ENCODE measurements around the gene NFE2L1. TPM values are rescaled to one million over a fixed set of nuclear protein-coding genes. Genes with fewer than 3 reads are reported as not detected.
"Not testable (repeated sequence)": the region's sequence is repeated elsewhere in the genome, so short reads cannot be mapped to it uniquely, and the experiment has no call there.

NFE2L1 gene, protein sequence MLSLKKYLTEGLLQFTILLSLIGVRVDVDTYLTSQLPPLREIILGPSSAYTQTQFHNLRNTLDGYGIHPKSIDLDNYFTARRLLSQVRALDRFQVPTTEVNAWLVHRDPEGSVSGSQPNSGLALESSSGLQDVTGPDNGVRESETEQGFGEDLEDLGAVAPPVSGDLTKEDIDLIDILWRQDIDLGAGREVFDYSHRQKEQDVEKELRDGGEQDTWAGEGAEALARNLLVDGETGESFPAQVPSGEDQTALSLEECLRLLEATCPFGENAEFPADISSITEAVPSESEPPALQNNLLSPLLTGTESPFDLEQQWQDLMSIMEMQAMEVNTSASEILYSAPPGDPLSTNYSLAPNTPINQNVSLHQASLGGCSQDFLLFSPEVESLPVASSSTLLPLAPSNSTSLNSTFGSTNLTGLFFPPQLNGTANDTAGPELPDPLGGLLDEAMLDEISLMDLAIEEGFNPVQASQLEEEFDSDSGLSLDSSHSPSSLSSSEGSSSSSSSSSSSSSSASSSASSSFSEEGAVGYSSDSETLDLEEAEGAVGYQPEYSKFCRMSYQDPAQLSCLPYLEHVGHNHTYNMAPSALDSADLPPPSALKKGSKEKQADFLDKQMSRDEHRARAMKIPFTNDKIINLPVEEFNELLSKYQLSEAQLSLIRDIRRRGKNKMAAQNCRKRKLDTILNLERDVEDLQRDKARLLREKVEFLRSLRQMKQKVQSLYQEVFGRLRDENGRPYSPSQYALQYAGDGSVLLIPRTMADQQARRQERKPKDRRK
- polyA plus RNA-seq (2013, experiment 1 of 2; ENCODE audit: insufficient read length): 236 TPM
- polyA plus RNA-seq (2013, experiment 2 of 2; ENCODE audit: insufficient read length): 256 TPM

GRCh38 chr17:48047741-48048383 lies at the start of gene NFE2L1:
Gene NFE2L1, plus strand, starts transcription at chr17:48048359. Its CDS starts 2,760 bp downstream, at chr17:48051119.
- peak; percentile 100 for DNase-seq

- no peak for DNase-seq
These were observed 48.6 kb upstream of the NFE2L1 start for GRCh38 chr17:47999582-47999981.

DNA sequence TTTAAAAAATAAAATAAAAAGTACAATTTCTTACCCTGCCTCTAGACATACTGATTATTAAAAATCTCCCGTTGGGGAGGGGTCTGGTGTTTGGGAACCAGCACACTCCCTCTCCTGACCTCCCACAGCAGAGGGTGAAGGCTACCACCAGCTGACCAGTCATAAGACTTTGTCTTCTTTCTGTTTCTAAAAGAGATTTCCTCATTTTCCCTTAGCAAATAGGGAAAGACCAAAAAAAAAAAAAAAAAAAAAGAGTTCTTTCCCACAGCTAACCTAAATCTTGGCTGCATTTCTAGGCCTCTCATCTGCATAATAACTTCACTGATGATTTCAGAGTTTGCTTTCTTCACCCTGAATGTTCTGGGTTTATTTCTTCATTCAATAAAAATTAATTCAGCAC lies 47.0 kb upstream of the NFE2L1 start:
- no peak for DNase-seq

GRCh38 chr17:48001657-48002056 lies 46.5 kb upstream of the NFE2L1 start:
- not testable (repeated sequence) for DNase-seq

GRCh38 chr17:48002266-48002915 lies 45.8 kb upstream of the NFE2L1 start:
- DNase-seq: peak; percentile 84

DNA sequence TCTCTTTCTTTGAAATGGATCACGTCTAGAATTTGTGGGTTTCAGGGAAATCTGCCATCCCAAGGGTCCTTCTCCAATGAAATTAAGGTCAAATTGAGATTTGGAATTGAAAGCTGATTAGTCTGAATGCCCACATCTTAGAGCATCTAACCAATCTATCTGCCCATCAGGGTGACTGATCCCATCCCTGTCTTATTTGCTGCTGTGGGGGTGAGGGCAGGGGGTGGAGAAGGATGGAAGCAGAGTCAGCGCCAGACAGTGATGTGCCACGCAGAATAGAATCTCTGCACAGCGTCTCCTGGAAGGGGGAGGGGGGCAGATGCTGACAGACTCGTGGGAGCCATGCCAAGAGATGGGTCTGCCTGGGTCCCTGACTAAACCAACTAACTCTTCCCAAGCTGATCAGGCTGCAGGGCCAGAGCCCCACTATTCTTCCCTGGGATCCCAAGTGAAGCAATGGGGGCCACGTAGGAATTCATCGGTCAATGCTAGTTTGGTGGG lies 45.2 kb upstream of the NFE2L1 start:
- DNase-seq: peak; percentile 65

DNA sequence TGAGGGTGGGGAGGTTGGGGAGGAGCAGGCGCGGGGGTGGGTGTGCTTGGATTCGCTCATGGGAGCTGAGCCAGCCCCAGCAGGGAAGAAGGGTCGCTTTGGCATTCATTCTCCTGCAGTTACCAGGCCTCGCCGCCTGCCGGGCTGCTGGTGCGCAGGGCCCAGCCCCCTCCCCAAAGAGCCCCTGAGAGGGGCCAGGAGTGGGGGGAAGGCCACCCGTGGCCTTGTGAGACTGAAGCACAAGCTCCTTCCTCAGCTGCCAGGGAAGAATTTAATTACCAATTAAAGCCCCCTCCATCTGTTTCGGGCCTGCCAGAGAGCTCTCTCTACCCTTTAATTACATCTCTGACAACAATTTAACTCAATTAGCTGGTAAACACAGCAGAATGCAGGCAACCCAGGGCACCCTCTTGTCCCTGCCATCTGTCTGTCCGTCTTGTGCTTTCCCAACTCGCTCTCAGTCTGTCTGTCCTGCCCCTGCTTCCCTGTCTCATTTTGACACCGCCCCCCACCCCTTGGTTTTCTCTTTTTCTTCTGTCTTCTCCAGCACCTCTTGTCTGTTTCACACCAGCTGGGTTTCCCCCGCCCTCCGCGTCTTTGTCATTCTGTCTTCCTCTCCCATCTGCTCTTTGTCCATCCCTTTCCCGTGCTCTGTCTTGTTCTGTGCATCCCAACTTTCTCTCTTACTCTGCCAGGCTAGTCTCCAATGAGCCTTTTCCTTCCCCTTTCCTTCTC lies 44.6 kb upstream of the NFE2L1 start:
- DNase-seq: peak; percentile 70

- DNase-seq: no peak
These were observed 43.2 kb upstream of the NFE2L1 start for GRCh38 chr17:48004983-48005382.

DNA sequence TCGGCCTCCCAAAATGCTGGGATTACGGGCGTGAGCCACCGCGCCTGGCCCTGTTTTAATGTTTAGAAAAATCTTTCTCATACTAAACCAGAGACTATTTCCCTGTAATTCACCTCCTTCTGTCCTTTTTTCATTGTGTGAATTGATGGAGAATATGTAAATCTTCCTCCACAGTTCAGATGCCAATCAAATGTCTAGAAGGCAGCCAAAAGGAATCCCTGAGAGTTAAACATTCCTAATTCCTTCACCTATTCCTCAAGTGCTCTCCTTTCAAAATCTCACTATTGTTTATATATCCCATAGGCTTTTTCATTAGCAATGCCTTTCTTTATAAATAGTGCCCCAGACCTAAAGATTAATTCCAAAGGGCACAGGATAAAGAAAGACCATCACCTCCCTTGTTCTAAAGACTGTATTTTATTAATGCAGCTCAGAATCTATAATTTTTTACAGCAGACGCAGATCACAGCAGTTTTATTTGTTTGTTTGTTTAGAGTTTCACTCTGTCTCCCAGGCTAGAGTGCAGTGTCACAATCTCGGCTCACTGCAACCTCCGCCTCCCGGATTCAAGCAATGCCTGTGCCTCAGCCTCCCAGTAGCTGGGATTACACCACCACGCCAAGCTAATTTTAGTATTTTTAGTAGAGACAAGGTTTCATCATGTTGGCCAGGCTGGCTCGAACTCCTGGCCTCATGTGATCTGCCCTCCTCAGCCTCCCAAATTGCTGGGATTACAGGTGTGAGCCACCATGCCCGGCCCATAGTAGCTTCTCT lies 41.0 kb upstream of the NFE2L1 start:
- no peak for DNase-seq

DNA sequence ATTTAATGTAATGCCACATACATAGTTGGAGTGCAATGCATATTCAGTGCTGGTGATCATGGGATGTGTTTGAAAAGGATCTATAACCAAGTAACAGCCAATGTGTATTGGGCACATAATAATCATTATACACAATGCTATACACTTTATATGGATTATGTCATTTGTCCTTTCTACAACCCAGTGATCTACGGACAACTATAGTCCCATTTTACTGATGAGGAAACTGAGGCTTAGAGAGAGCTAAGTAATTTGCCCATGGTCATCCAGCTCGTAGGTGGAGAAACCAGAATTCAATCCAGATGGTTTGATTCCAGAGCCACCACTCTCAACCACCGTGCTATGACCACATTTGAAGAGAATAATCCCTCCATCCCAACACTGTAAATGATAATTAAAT lies 38.0 kb upstream of the NFE2L1 start:
- DNase-seq: no peak

DNA sequence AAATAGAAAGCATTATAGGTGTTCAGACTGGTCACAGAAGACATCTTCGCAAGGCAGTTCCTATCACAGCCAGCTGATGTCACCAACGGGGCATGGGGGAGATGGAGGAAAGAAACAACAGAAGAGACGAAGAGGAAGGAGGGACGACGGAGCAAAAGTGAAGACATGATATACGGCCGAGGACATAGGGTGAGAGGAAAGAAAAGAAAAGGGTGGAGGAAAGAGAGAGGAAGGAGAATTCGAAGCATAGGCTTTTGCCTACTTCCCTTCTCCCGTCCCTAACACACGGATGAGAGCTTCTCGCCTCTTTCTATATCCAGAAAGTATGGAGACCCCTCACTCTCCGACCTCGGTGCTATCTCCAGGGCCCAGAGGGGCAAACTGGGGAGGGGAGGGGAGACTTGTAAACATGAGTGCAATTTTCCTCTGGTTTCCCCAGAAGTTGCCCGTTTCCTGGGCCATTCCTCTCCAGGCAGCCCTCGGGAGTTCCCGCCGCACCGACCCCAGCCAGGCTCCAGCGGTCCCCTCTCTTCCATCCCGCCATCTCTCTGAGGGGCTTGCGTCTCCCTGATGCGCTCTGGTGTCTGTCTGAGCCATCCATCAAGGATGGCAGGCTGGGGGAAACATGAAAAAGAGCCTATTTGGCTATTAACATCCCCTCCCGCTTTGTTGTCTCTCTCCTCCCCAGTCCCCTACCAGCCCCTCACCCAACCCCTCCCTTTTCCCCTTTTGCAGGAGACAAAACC lies 36.6 kb upstream of the NFE2L1 start:
- peak; percentile 66 for DNase-seq

GRCh38 chr17:48012151-48012520 lies 36.0 kb upstream of the NFE2L1 start:
- peak; percentile 42 for DNase-seq

GRCh38 chr17:48012654-48013053 lies 35.5 kb upstream of the NFE2L1 start:
- DNase-seq: no peak

DNA sequence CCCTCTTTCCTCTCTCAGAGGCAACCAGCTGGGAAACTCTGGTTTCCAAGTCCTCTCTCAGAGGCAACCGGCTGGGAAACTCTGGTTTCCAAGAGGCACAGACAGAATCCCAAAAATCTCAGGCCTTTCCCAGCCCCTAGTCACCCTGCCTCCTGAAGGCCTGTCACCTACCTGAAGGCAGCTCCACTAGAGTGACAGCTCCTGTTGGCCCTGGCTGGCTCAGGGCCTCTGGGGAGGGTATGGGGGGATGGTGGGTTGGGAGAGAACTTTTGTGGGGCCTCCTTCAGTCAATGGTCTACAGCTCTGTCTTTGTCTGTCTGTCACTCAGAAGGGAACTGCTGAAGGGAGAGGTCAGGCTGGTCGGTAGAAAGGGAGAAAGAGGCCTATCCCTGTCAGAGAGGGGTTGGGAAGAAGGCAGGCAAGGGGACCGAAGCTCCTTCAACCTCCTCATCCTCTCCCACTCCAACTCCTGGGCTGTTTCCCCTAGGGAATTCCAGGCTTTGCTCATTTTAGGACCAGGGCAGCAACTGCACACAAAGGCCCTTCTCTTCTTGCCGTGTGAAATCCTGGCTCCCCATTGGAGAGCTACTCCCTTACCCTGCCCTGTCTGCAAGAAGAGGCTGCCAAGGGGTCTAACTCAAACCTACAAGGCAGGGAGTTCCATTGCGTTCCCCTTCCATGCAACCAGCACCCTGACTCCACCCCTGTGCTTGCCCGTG lies 34.1 kb upstream of the NFE2L1 start:
- no peak for DNase-seq

DNA sequence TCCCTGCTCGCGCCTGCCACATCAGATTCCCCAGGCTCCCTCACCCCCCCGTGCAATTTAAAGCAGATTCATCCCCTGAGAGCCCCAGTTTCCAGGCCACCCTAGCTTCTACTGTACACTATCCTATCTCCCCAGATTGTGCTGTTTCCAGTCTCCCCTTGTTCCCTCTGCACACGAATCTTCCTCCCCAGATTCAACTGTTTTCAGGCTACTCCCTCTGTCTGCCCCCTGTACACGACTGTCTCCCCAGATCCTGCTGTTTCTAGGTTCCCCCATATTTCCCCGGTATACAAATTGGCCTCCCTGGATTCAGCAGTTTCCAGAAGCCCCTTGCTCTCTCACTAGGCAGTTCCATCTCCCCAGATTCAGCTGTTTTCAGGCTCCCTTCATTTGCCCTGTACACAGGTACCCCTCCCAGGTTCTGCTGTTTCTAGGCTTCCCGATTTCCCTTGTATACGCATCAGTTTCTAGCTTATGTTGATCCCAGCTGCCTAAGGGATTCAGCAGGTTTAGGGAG lies 33.5 kb upstream of the NFE2L1 start:
- DNase-seq: no peak

- DNase-seq: no peak
These were observed 32.0 kb upstream of the NFE2L1 start for GRCh38 chr17:48016112-48016511.

- not testable (repeated sequence) for DNase-seq
These were observed 30.4 kb upstream of the NFE2L1 start for GRCh38 chr17:48017817-48018158.

DNA sequence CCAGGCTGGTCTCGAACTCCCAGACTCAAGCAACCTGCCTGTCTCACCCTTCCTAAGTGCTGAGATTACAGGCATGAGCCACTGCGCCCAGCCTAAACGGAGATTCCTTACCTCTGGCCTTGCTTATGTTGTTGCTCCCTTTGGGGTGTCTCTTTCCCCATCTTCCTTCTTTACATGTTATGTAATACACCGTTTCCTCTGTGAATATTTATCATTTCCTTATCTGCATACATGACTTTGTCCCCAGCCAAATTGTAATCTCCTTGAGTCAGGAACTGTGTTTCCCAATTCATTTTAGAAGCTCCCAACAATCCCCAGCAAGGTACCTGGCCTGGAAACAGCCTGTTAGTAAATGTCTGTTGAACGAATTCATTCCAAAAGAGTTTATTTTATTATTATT lies 26.2 kb upstream of the NFE2L1 start:
- DNase-seq: no peak

DNA sequence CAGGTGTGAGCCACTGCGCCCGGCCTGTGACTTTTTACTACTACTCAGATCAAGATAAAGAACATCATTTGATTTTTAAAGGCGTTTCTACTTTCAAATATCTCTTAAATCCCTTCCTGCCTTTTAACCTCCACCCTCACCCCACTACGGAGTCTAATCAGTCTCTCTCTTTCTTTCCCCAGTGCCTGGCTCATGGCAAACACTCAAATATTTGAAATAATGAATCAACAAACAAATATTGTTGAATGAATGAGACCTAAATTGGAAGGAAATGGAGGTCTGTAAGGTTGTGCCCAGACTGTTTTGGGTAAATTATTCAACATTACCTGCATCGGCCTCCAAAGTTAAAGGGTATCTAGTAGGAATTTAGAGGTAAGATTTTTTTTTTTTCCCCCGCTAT lies 25.3 kb upstream of the NFE2L1 start:
- no peak for DNase-seq
